ENCODE results near the gene KRTAP10-9. TPM values are rescaled to one million over a fixed set of nuclear protein-coding genes. Genes with fewer than 3 reads are reported as not detected.
"Not testable (repeated sequence)": the region's sequence is repeated elsewhere in the genome, so short reads cannot be mapped to it uniquely, and the experiment has no call there.

KRTAP10-9 gene
- total RNA-seq, 1 donor from 2014 or later: not detected

- Histone ChIP-seq H3K27me3 (ENCODE audit: control insufficient read depth in 3 of 3, insufficient read depth in 3 of 3, low read length in 3 of 3) (peaks cover 35 to 47% (median 47%) of the 10 kb centered on the region in 3 donors), H3K27ac (ENCODE audit: low read depth, low read length) (no peak overlapping the region)
Measured at GRCh38 chr21:44603109-44603875, 23.6 kb upstream of the KRTAP10-9 start.

DNA sequence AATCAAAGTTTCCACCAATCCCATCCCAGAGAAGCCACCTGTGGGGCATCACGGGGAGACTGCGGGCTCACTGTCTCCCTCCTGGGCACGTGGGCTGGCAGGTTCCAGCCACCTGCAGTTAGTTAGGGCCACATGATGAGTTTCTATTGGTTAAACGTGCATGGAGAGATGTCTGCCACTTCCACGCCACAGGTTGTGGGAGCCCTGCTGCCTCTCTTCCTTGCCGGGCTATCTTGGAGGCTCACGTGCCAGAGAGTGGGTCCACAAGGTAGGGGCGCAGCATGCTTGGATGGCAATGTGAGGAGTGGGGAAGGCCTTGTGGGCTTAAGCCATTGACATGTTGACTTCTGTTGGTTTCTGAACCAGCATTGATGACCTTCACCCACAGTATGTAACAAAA, 23.0 kb upstream of the KRTAP10-9 start:
- no peaks in the 10 kb centered on the region for H3K36me3 ChIP-seq (ENCODE audit: control insufficient read depth in 3 of 3, insufficient read depth in 3 of 3, low read length in 3 of 3)
- H3K9ac ChIP-seq (ENCODE audit: low read depth in 1 of 3, low read length in 3 of 3): no peak overlapping the region
- peaks cover 34 to 47% (median 42%) of the 10 kb centered on the region in 3 donors for H3K27me3 ChIP-seq (ENCODE audit: control insufficient read depth in 3 of 3, insufficient read depth in 3 of 3, low read length in 3 of 3)
- peaks cover 0 to 5% (median 0%) of the 10 kb centered on the region in 3 donors for H3K9me3 ChIP-seq (ENCODE audit: control insufficient read depth in 3 of 3, low read length in 3 of 3)
- no peak overlapping the region for H3K27ac ChIP-seq (ENCODE audit: low read depth, low read length)
- H3K4me1 ChIP-seq (ENCODE audit: control insufficient read depth in 3 of 3, insufficient read depth in 3 of 3, low read length in 3 of 3): no peaks in the 10 kb centered on the region
- H3K4me3 ChIP-seq (ENCODE audit: low read length in 3 of 3): no peak overlapping the region

More at GRCh38 chr21:44603109-44603875, 23.6 kb upstream of the KRTAP10-9 start:
- H3K36me3 ChIP-seq (ENCODE audit: control insufficient read depth in 3 of 3, insufficient read depth in 3 of 3, low read length in 3 of 3): no peaks in the 10 kb centered on the region
- no peaks in the 10 kb centered on the region for H3K4me1 ChIP-seq (ENCODE audit: control insufficient read depth in 3 of 3, insufficient read depth in 3 of 3, low read length in 3 of 3)
- peaks cover 0 to 5% (median 0%) of the 10 kb centered on the region in 3 donors for H3K9me3 ChIP-seq (ENCODE audit: control insufficient read depth in 3 of 3, low read length in 3 of 3)
- H3K4me3 ChIP-seq (ENCODE audit: low read length in 3 of 3): no peak overlapping the region
- no peak overlapping the region for H3K9ac ChIP-seq (ENCODE audit: low read depth in 1 of 3, low read length in 3 of 3)

DNA sequence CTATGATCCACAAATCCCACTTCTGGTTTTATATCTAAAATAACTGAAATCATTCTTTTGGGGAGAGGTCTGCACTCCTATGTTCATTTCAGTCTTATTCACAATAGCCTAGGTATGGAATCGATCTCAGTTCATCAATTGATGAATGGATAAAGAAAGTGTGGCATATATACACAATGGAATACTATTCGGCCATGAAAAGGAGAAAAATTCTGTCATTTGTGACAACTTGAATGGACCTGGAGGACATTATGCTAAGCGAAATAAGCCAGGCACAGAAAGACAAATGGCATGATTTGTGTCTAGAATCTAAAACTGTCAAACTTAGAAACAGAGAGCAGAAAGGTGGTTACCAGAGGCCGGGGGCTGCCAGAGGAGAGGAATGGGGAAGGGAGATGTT, 20.4 kb upstream of the KRTAP10-9 start:
- Histone ChIP-seq H3K4me3 (ENCODE audit: low read length in 3 of 3) (no peak overlapping the region), H3K27ac (ENCODE audit: low read depth, low read length) (no peak overlapping the region), H3K36me3 (ENCODE audit: control insufficient read depth in 3 of 3, insufficient read depth in 3 of 3, low read length in 3 of 3) (no peaks in the 10 kb centered on the region), H3K4me1 (ENCODE audit: control insufficient read depth in 3 of 3, insufficient read depth in 3 of 3, low read length in 3 of 3) (no peaks in the 10 kb centered on the region), H3K9ac (ENCODE audit: low read depth in 1 of 3, low read length in 3 of 3) (no peak overlapping the region), H3K9me3 (ENCODE audit: control insufficient read depth in 3 of 3, low read length in 3 of 3) (peaks cover 2 to 8% (median 2%) of the 10 kb centered on the region in 3 donors), H3K27me3 (ENCODE audit: control insufficient read depth in 3 of 3, insufficient read depth in 3 of 3, low read length in 3 of 3) (peaks cover 21 to 32% (median 26%) of the 10 kb centered on the region in 3 donors)

- H3K4me1 ChIP-seq (ENCODE audit: control insufficient read depth in 3 of 3, insufficient read depth in 3 of 3, low read length in 3 of 3): no peaks in the 10 kb centered on the region
- H3K4me3 ChIP-seq (ENCODE audit: low read length in 3 of 3): no peak overlapping the region
- H3K27ac ChIP-seq (ENCODE audit: low read depth, low read length): no peak overlapping the region
- H3K9ac ChIP-seq (ENCODE audit: low read depth in 1 of 3, low read length in 3 of 3): no peak overlapping the region
- no peaks in the 10 kb centered on the region for H3K36me3 ChIP-seq (ENCODE audit: control insufficient read depth in 3 of 3, insufficient read depth in 3 of 3, low read length in 3 of 3)
- H3K9me3 ChIP-seq (ENCODE audit: control insufficient read depth in 3 of 3, low read length in 3 of 3): peaks cover 2 to 9% (median 7%) of the 10 kb centered on the region in 3 donors
- H3K27me3 ChIP-seq (ENCODE audit: control insufficient read depth in 3 of 3, insufficient read depth in 3 of 3, low read length in 3 of 3): peaks cover 16 to 26% (median 18%) of the 10 kb centered on the region in 3 donors
Measured at GRCh38 chr21:44609193-44609592, 17.7 kb upstream of the KRTAP10-9 start.

DNA sequence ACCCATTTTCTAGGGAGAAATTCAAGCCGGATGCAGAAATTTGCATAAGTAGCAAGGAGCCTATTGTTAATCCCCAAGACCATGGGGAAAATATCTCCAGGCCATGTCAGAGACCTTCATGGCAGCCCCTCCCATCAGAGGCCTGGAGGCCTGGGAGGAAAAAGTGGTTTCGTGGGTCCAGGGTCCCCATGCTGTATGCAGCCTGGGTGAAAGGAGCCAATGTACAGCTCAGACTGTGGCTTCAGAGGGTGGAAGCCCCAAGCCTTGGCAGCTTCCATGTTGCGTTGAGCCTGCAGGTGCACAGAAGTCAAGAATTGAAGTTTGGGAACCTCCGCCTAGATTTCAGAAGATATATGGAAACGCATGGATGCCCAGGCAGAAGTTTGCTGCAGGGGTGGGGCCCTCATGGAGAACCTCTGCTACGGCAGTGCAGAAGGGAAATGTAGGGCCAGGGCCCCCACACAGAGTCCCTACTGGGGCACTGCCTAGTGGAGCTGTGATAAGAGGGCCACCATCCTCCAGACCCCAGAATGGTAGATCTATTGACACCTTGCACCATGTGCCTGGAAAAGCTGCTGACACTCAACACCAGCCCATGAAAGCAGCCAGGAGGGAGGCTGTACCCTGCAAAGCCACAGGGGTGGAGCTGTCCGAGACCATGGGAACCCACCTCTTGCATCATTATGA, 16.6 kb upstream of the KRTAP10-9 start:
- H3K36me3 ChIP-seq (ENCODE audit: control insufficient read depth in 3 of 3, insufficient read depth in 3 of 3, low read length in 3 of 3); H3K27ac ChIP-seq (ENCODE audit: low read depth, low read length); H3K4me3 ChIP-seq (ENCODE audit: low read length in 3 of 3); H3K4me1 ChIP-seq (ENCODE audit: control insufficient read depth in 3 of 3, insufficient read depth in 3 of 3, low read length in 3 of 3); H3K9ac ChIP-seq (ENCODE audit: low read depth in 1 of 3, low read length in 3 of 3); H3K9me3 ChIP-seq (ENCODE audit: control insufficient read depth in 3 of 3, low read length in 3 of 3): not testable (repeated sequence)
- peaks cover 24 to 36% (median 28%) of the 10 kb centered on the region in 3 donors for H3K27me3 ChIP-seq (ENCODE audit: control insufficient read depth in 3 of 3, insufficient read depth in 3 of 3, low read length in 3 of 3)

GRCh38 chr21:44611551-44611950, 15.3 kb upstream of the KRTAP10-9 start:
- H3K4me3 ChIP-seq (ENCODE audit: low read length in 3 of 3): no peak overlapping the region
- no peak overlapping the region for H3K27ac ChIP-seq (ENCODE audit: low read depth, low read length)
- H3K27me3 ChIP-seq (ENCODE audit: control insufficient read depth in 3 of 3, insufficient read depth in 3 of 3, low read length in 3 of 3): peaks cover 32 to 46% (median 37%) of the 10 kb centered on the region in 3 donors

DNA sequence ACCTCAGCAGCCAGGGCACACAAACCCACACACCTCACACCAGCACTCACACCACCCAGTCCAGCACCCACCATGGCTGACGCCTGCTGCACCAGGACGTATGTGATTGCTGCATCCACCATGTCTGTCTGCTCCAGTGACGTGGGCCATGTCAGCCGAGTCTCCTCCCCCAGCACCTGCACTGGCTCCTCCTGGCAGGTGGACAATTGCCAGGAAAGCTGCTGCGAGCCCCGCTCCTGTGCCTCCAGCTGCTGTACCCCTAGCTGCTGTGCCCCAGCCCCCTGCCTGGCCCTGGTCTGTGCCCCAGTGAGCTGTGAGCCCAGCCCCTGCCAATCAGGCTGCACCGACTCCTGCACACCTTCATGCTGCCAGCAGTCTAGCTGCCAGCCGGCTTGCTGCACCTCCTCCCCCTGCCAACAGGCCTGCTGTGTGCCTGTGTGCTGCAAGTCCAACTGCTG, 14.8 kb upstream of the KRTAP10-9 start, which contains the start of gene KRTAP10-8:
TSS of gene KRTAP10-8 (plus strand) at position 51 of the 458 bp plus-strand sequence. CDS start at position 73, 22 bp downstream.
- Histone ChIP-seq H3K4me3 (ENCODE audit: low read length in 3 of 3) (no peak within 1 kb of the TSS), H3K9ac (ENCODE audit: low read depth in 1 of 3, low read length in 3 of 3) (no peak within 1 kb of the TSS), H3K27ac (ENCODE audit: low read depth, low read length) (no peak within 1 kb of the TSS), H3K4me1 (ENCODE audit: control insufficient read depth in 3 of 3, insufficient read depth in 3 of 3, low read length in 3 of 3) (no peaks in the 10 kb centered on the region), H3K9me3 (ENCODE audit: control insufficient read depth in 3 of 3, low read length in 3 of 3) (peaks cover 2 to 7% (median 7%) of the 10 kb centered on the region in 3 donors), H3K27me3 (ENCODE audit: control insufficient read depth in 3 of 3, insufficient read depth in 3 of 3, low read length in 3 of 3) (peaks cover 34 to 46% (median 40%) of the 10 kb centered on the region in 3 donors), H3K36me3 (ENCODE audit: control insufficient read depth in 3 of 3, insufficient read depth in 3 of 3, low read length in 3 of 3) (no peaks in the 10 kb centered on the region)

More at GRCh38 chr21:44611551-44611950, 15.3 kb upstream of the KRTAP10-9 start:
- Histone ChIP-seq H3K9ac (ENCODE audit: low read depth in 1 of 3, low read length in 3 of 3) (no peak overlapping the region), H3K9me3 (ENCODE audit: control insufficient read depth in 3 of 3, low read length in 3 of 3) (peaks cover 2 to 7% (median 7%) of the 10 kb centered on the region in 3 donors), H3K4me1 (ENCODE audit: control insufficient read depth in 3 of 3, insufficient read depth in 3 of 3, low read length in 3 of 3) (no peaks in the 10 kb centered on the region), H3K36me3 (ENCODE audit: control insufficient read depth in 3 of 3, insufficient read depth in 3 of 3, low read length in 3 of 3) (no peaks in the 10 kb centered on the region)

- H3K27ac ChIP-seq (ENCODE audit: low read depth, low read length): no peak overlapping the region
- peaks cover 34 to 47% (median 41%) of the 10 kb centered on the region in 3 donors for H3K27me3 ChIP-seq (ENCODE audit: control insufficient read depth in 3 of 3, insufficient read depth in 3 of 3, low read length in 3 of 3)
- peaks cover 2 to 7% (median 7%) of the 10 kb centered on the region in 3 donors for H3K9me3 ChIP-seq (ENCODE audit: control insufficient read depth in 3 of 3, low read length in 3 of 3)
- H3K4me1 ChIP-seq (ENCODE audit: control insufficient read depth in 3 of 3, insufficient read depth in 3 of 3, low read length in 3 of 3): no peaks in the 10 kb centered on the region
- H3K36me3 ChIP-seq (ENCODE audit: control insufficient read depth in 3 of 3, insufficient read depth in 3 of 3, low read length in 3 of 3): no peaks in the 10 kb centered on the region
- H3K9ac ChIP-seq (ENCODE audit: low read depth in 1 of 3, low read length in 3 of 3): no peak overlapping the region
- no peak overlapping the region for H3K4me3 ChIP-seq (ENCODE audit: low read length in 3 of 3)
Measured at GRCh38 chr21:44612669-44613229, 14.1 kb upstream of the KRTAP10-9 start.

DNA sequence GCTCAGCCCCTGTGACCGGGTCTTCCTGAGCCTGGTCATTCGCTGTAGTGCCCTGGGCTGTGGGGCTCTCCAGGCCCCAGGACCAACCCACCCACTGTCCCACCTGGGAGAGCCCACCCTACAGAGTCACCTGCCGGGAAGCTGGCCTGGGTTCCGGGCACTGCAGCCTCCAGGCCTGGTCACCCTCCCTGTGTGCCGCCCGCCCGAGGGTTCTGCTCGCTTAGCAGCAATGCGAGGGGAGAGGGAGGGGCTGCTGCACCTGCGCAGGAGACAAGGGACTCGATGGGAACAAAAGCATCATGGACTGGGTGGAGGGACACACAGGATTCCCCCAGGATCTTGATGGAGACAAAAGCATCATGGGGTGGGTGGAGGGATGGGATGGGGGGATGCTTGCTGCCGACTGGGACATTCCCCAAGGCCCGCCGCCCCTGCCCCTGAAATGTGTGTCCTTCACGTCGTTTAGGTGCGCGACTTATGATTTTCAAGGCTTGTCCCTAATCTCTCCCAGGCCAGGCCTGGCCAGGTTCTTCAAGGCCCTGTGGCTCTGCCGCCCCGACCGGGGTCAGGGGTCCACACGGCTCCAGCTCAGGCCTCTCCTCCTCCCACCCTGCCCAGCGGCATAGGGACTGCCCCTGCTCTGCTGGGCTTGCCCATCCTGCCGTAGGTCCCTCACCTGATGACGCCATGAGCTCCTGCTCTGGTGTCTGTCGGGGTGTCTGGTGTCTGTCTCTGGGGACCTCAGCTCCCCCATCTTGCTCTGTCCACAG, 13.3 kb upstream of the KRTAP10-9 start:
- H3K27me3 ChIP-seq (ENCODE audit: control insufficient read depth in 3 of 3, insufficient read depth in 3 of 3, low read length in 3 of 3): peaks cover 34 to 47% (median 41%) of the 10 kb centered on the region in 3 donors
- no peak overlapping the region for H3K4me3 ChIP-seq (ENCODE audit: low read length in 3 of 3)
- no peak overlapping the region for H3K9ac ChIP-seq (ENCODE audit: low read depth in 1 of 3, low read length in 3 of 3)
- no peaks in the 10 kb centered on the region for H3K4me1 ChIP-seq (ENCODE audit: control insufficient read depth in 3 of 3, insufficient read depth in 3 of 3, low read length in 3 of 3)
- H3K27ac ChIP-seq (ENCODE audit: low read depth, low read length): no peak overlapping the region
- no peaks in the 10 kb centered on the region for H3K36me3 ChIP-seq (ENCODE audit: control insufficient read depth in 3 of 3, insufficient read depth in 3 of 3, low read length in 3 of 3)
- H3K9me3 ChIP-seq (ENCODE audit: control insufficient read depth in 3 of 3, low read length in 3 of 3): peaks cover 2 to 7% (median 7%) of the 10 kb centered on the region in 3 donors
